Transverse colon (tissue), 4 donors: ENCODE results near the gene SYCE3. TPM values are rescaled to one million over a fixed set of nuclear protein-coding genes. Genes with fewer than 3 reads are reported as not detected.

Experiments
- DNase-seq: peaks from one replicate; pipeline ENCODE4 v3.0.0-alpha.2; 2019
- H3K27ac ChIP-seq, 4 donors: fragments of 200-600 bp; sonication (generic); 2 replicates each; pipeline ENCODE4 v1.5.1; 2016 to 2018; ENCODE audit warnings: inconsistent platforms in 4 of 4
- H3K27me3 ChIP-seq: fragments of 200-600 bp; sonication (generic); 2 replicates; pipeline ENCODE4 v1.5.1; 2017; ENCODE audit warnings: inconsistent platforms
- H3K36me3 ChIP-seq, 4 donors: fragments of 200-600 bp; sonication (generic); 2 replicates each; pipeline ENCODE4 v1.5.1; 2017 to 2019; ENCODE audit warnings: inconsistent platforms in 4 of 4
- H3K4me1 ChIP-seq, 4 donors: fragments of 200-600 bp; sonication (generic); 2 replicates each; pipeline ENCODE4 v1.5.1; 2017 to 2020; ENCODE audit warnings: inconsistent platforms in 4 of 4
- H3K4me3 ChIP-seq, 4 donors: fragments of 200-600 bp; sonication (generic); 1 replicate in 1 of 4; 2 replicates in 3 of 4; pipeline versions ENCODE4 v1.5.1 to v1.6.1; 2017 to 2019; ENCODE audit warnings: inconsistent platforms in 4 of 4
- H3K9me3 ChIP-seq, 2 donors: fragments of 200-600 bp; sonication (generic); 2 replicates each; pipeline ENCODE4 v1.5.1; 2017 to 2019; ENCODE audit warnings: inconsistent platforms in 2 of 2
- CTCF ChIP-seq, 5 experiments: fragments of 200-600 bp in 3 of 5; fragments of 450-650 bp in 2 of 5; sonication (generic) in 3 of 5; IDR thresholded peaks; 1 replicate in 2 of 5; 2 replicates in 3 of 5; pipeline ENCODE4 v1.5.1; 2016 to 2017; ENCODE audit warnings: antibody characterized with exemption in 5 of 5, inconsistent platforms in 3 of 5, mild to moderate bottlenecking in 2 of 5, moderate library complexity in 1 of 5
- EP300 ChIP-seq: sonication (generic); formaldehyde crosslinking; IDR thresholded peaks from one replicate; pipeline ENCODE4 v1.6.1; 2017; ENCODE audit warnings: antibody characterized with exemption, low read depth
- POLR2A ChIP-seq: fragments of 450-650 bp; IDR thresholded peaks from one replicate; pipeline ENCODE4 v1.6.1; 2016; ENCODE audit warnings: antibody characterized with exemption, mild to moderate bottlenecking, moderate library complexity
- POLR2AphosphoS5 ChIP-seq, 3 donors: sonication (generic); formaldehyde crosslinking; IDR thresholded peaks; one replicate each; pipeline ENCODE4 v1.6.1; 2016; ENCODE audit warnings: antibody characterized with exemption in 3 of 3
- WGBS, 2 donors: methylation state at CpG; one replicate each; pipeline ENCODE4 v1.1.5; 2018; ENCODE audit warnings: low coverage in 1 of 2; 5-methylcytosine and 5-hydroxymethylcytosine counted together
- in situ Hi-C, 4 donors: fragments of 200-750 bp; cut with MboI; loops; one replicate each; pipeline versions ENCODE4 v1.15.0 to v1.15.1; 2017; ENCODE audit warnings: low sequenced_read_pairs in 3 of 4, low pct_ligation_motif_present in 1 of 4, low pct_unique_long_range_greater_than_20kb in 1 of 4
- intact Hi-C: fragments of 100-400 bp; cut with DNase I; formaldehyde crosslinking; loops from one replicate; pipeline ENCODE4 v1.15.1; 2023; ENCODE audit warnings: low total_unique reads
- total RNA-seq, 4 donors: library from RNA; depleted of rRNA; stranded (reverse); fragments of >200 nt; gene quantifications; one replicate each; pipeline ENCODE4 v1.1.0, GENCODE V29; 2016

The SYCE3 gene
- total RNA-seq, 4 donors from 2014 or later: not detected

- no peaks in the 10 kb centered on the region for H3K27me3 ChIP-seq
- H3K36me3 ChIP-seq: peaks cover 0 to 4% (median 0%) of the 10 kb centered on the region in 4 donors
- no peak for DNase-seq
- H3K4me1 ChIP-seq: peaks cover 8 to 30% (median 21%) of the 10 kb centered on the region in 4 donors
- H3K27ac ChIP-seq: peak overlapping the region; percentile 87 to 96 (median 90)
- no peaks in the 10 kb centered on the region for H3K9me3 ChIP-seq
- intact Hi-C loops: no loop called here
- in situ Hi-C loops: no loop called here
- peak overlapping the region; percentile 59 to 98 (median 93) for H3K4me3 ChIP-seq
- TF ChIP-seq POLR2A: no peak
- no peak for TF ChIP-seq CTCF (IDR thresholded peaks at IDR 0.05)
- TF ChIP-seq EP300: no peak
- TF ChIP-seq POLR2AphosphoS5 (IDR thresholded peaks at IDR 0.05): no peak
- 29% methylated on average over 18 of the region's 21 CpGs; no CpG with 5 or more reads in 1 of the 2 donors for WGBS, 2 donors
These were observed 55.9 kb downstream of the SYCE3 start for GRCh38 chr22:50506611-50507420.

GRCh38 chr22:50505776-50506610 lies 56.7 kb downstream of the SYCE3 start:
- TF ChIP-seq EP300 (no peak), CTCF (IDR thresholded peaks at IDR 0.05) (no peak), POLR2AphosphoS5 (IDR thresholded peaks at IDR 0.05) (no peak), POLR2A (no peak)
- peak overlapping the region in 1 of 4 donors; percentile 97 for H3K4me3 ChIP-seq
- intact Hi-C loops (no loop called here), in situ Hi-C loops (no loop called here)
- peaks cover 8 to 30% (median 21%) of the 10 kb centered on the region in 4 donors for H3K4me1 ChIP-seq
- no peaks in the 10 kb centered on the region for H3K27me3 ChIP-seq
- no peak for DNase-seq
- WGBS, 2 donors: 90 to 94% methylated on average over 2 to 40 of the region's 41 CpGs
- peaks cover 0 to 4% (median 0%) of the 10 kb centered on the region in 4 donors for H3K36me3 ChIP-seq
- no peak overlapping the region for H3K27ac ChIP-seq
- no peaks in the 10 kb centered on the region for H3K9me3 ChIP-seq

- in situ Hi-C loops (no loop called here), intact Hi-C loops (no loop called here)
- Histone ChIP-seq H3K27me3 (no peaks in the 10 kb centered on the region), H3K27ac (no peak overlapping the region), H3K4me3 (no peak overlapping the region), H3K9me3 (no peaks in the 10 kb centered on the region), H3K36me3 (peaks cover 0 to 4% (median 0%) of the 10 kb centered on the region in 4 donors), H3K4me1 (peaks cover 8 to 30% (median 21%) of the 10 kb centered on the region in 4 donors)
- no peak for TF ChIP-seq CTCF (IDR thresholded peaks at IDR 0.05)
- no peak for TF ChIP-seq EP300
- TF ChIP-seq POLR2A: no peak
- no peak for TF ChIP-seq POLR2AphosphoS5 (IDR thresholded peaks at IDR 0.05)
- WGBS, 2 donors: 92% methylated on average over 14 of the region's 14 CpGs; no CpG with 5 or more reads in 1 of the 2 donors
- no peak for DNase-seq
These were observed 57.4 kb downstream of the SYCE3 start for GRCh38 chr22:50505276-50505775.
